ENCODE results near the gene CYP27B1.

The CYP27B1 gene

GRCh38 chr12:57766464-57767304, at the start of gene CYP27B1:
Gene CYP27B1 (minus strand): TSS chr12:57767078. CDS start chr12:57767041, 37 bp downstream.
- DNase-seq (ENCODE audit: low read depth, low spot score), result no peak

GRCh38 chr12:57816001-57816854, 49.4 kb upstream of the CYP27B1 start:
- DNase-seq (ENCODE audit: low read depth, low spot score), result no peak

- no peak for DNase-seq (ENCODE audit: low read depth, low spot score)
Measured at GRCh38 chr12:57815177-57816000, 48.5 kb upstream of the CYP27B1 start.

GRCh38 chr12:57813971-57814772, 47.3 kb upstream of the CYP27B1 start:
- DNase-seq (ENCODE audit: low read depth, low spot score), result no peak

- DNase-seq (ENCODE audit: low read depth, low spot score), result no peak
Measured at GRCh38 chr12:57813111-57813970, 46.5 kb upstream of the CYP27B1 start.

- no peak for DNase-seq (ENCODE audit: low read depth, low spot score)
Measured at GRCh38 chr12:57811028-57811755, 44.3 kb upstream of the CYP27B1 start.

- no peak for DNase-seq (ENCODE audit: low read depth, low spot score)
Measured at GRCh38 chr12:57810450-57810849, 43.6 kb upstream of the CYP27B1 start.

GRCh38 chr12:57809425-57809824, 42.5 kb upstream of the CYP27B1 start:
- DNase-seq (ENCODE audit: low read depth, low spot score), result no peak

GRCh38 chr12:57808351-57808750, 41.5 kb upstream of the CYP27B1 start:
- no peak for DNase-seq (ENCODE audit: low read depth, low spot score)

GRCh38 chr12:57807285-57807684, 40.4 kb upstream of the CYP27B1 start:
- no peak for DNase-seq (ENCODE audit: low read depth, low spot score)

- no peak for DNase-seq (ENCODE audit: low read depth, low spot score)
Measured at GRCh38 chr12:57806677-57807076, 39.8 kb upstream of the CYP27B1 start.

GRCh38 chr12:57803319-57803893, 36.5 kb upstream of the CYP27B1 start:
- no peak for DNase-seq (ENCODE audit: low read depth, low spot score)

GRCh38 chr12:57802607-57803006, 35.7 kb upstream of the CYP27B1 start:
- no peak for DNase-seq (ENCODE audit: low read depth, low spot score)

GRCh38 chr12:57800965-57801364, 34.1 kb upstream of the CYP27B1 start:
- DNase-seq (ENCODE audit: low read depth, low spot score), result no peak

GRCh38 chr12:57797933-57798332, 31.1 kb upstream of the CYP27B1 start:
- no peak for DNase-seq (ENCODE audit: low read depth, low spot score)

- no peak for DNase-seq (ENCODE audit: low read depth, low spot score)
Measured at GRCh38 chr12:57796996-57797395, 30.1 kb upstream of the CYP27B1 start.

GRCh38 chr12:57795354-57795753, 28.5 kb upstream of the CYP27B1 start:
- DNase-seq (ENCODE audit: low read depth, low spot score), result no peak

- DNase-seq (ENCODE audit: low read depth, low spot score), result no peak
Measured at GRCh38 chr12:57793920-57794319, 27.0 kb upstream of the CYP27B1 start.

- no peak for DNase-seq (ENCODE audit: low read depth, low spot score)
Measured at GRCh38 chr12:57783861-57784260, 17.0 kb upstream of the CYP27B1 start.
